ENCODE data around the gene OBSCN. TPM values are rescaled to one million over a fixed set of nuclear protein-coding genes. Genes with fewer than 3 reads are reported as not detected.

OBSCN gene
- total RNA-seq, 1 experiment from 2014 or later, result 29.1 TPM

DNA sequence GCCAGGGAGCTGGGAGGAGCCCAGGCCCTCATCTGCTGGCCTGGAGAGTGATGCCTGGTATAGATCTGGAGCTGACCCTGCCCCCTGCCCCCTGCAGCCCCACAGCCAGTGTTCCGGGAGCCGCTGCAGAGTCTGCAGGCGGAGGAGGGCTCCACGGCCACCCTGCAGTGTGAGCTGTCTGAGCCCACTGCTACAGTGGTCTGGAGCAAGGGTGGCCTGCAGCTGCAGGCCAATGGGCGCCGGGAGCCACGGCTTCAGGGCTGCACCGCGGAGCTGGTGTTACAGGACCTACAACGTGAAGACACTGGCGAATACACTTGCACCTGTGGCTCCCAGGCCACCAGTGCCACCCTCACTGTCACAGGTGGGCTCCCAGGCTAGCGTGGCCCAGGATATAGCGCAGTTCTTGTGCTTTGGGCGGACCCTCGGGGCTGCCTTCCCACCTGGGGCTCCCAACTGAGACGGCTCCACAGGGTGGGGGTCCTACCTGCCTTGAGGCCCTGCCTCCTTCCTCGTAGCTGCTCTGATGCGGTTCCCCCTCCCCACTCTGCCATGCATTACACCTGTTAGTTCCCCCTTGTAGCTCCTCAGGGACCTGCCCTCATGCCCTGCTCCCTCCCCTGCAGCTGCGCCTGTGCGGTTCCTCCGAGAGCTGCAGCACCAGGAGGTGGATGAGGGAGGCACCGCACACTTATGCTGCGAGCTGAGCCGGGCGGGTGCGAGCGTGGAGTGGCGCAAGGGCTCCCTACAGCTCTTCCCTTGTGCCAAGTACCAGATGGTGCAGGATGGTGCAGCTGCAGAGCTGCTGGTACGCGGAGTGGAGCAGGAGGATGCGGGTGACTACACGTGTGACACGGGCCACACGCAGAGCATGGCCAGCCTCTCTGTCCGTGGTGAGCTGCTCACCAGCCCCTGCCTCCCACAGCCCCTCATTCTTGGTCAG is 98.7 kb downstream of the OBSCN start:
- no peaks in the 10 kb centered on the region for H3K27me3 ChIP-seq (ENCODE audit: low read length)
- H3K27ac ChIP-seq (ENCODE audit: low read length), result no peak overlapping the region
- H3K9me3 ChIP-seq (ENCODE audit: low read length), result peaks cover 12% of the 10 kb centered on the region
- DNase-seq (no peak), ATAC-seq (no peak)
- H3K9ac ChIP-seq (ENCODE audit: low read length), result no peak overlapping the region
- no peak overlapping the region for H3K4me2 ChIP-seq (ENCODE audit: low read length)
- no peaks in the 10 kb centered on the region for H3K9me2 ChIP-seq (replicated peaks; ENCODE audit: low read length)
- no peaks in the 10 kb centered on the region for H3K79me2 ChIP-seq (ENCODE audit: low read length)
- no peaks in the 10 kb centered on the region for H3K4me1 ChIP-seq (ENCODE audit: insufficient read depth, low read length)
- intact Hi-C loops (cut with micrococcal nuclease), result no loop called here
- no TSS peak for BruUV-seq (replicated peaks)
- H2AFZ ChIP-seq (ENCODE audit: low read length), result no peak overlapping the region
- H3F3A ChIP-seq (ENCODE audit: low read length, unreplicated experiment), result no peaks in the 10 kb centered on the region
- no peaks in the 10 kb centered on the region for H3K36me3 ChIP-seq (ENCODE audit: low read depth, low read length)
- ChIA-PET POLR2A (ENCODE audit: unreplicated experiment) (no interaction called here), CTCF (no interaction called here)
- H4K20me1 ChIP-seq (ENCODE audit: low read length), result no peaks in the 10 kb centered on the region
- TF ChIP-seq, protein P1, sequence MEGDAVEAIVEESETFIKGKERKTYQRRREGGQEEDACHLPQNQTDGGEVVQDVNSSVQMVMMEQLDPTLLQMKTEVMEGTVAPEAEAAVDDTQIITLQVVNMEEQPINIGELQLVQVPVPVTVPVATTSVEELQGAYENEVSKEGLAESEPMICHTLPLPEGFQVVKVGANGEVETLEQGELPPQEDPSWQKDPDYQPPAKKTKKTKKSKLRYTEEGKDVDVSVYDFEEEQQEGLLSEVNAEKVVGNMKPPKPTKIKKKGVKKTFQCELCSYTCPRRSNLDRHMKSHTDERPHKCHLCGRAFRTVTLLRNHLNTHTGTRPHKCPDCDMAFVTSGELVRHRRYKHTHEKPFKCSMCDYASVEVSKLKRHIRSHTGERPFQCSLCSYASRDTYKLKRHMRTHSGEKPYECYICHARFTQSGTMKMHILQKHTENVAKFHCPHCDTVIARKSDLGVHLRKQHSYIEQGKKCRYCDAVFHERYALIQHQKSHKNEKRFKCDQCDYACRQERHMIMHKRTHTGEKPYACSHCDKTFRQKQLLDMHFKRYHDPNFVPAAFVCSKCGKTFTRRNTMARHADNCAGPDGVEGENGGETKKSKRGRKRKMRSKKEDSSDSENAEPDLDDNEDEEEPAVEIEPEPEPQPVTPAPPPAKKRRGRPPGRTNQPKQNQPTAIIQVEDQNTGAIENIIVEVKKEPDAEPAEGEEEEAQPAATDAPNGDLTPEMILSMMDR (conservative IDR thresholded peaks at IDR 0.05; ENCODE audit: low read depth, low read length), result no peak
- H3K4me3 ChIP-seq (ENCODE audit: low read length), result no peak overlapping the region

DNA sequence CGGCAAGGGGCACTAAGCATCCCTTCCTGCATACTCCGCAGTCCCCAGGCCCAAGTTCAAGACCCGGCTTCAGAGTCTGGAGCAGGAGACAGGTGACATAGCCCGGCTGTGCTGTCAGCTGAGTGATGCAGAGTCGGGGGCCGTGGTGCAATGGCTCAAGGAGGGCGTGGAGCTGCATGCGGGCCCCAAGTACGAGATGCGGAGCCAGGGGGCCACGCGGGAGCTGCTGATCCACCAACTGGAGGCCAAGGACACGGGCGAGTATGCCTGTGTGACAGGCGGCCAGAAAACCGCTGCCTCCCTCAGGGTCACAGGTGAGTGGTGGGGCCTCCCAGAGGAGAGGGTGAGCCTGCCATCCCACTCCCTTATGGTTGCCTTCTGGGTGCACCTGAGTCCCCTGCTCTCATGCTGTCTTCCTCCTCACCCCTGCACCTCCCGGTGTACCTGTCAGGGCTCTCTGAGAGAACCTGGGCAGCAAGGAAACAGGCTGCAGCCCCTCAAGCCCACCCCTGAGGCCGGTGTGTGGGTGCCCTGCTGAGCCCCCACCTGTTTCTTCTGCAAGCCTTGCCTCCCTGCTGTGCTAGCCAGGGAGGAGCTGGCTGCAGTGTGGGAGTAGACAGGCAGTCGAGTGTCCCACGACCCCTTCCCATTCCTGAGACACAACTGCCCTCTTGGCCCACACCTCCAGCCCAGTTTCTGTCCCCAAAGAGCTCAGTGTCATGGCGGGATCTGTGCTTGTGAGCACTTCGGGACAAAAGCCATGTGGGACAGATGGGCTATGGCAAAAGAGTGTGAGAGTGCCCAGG is 99.6 kb downstream of the OBSCN start:
- CTCF ChIA-PET, result no interaction called here
- Histone ChIP-seq H3K9ac (ENCODE audit: low read length) (no peak overlapping the region), H3K79me2 (ENCODE audit: low read length) (no peaks in the 10 kb centered on the region), H3K27me3 (ENCODE audit: low read length) (no peaks in the 10 kb centered on the region), H3K9me3 (ENCODE audit: low read length) (peaks cover 4% of the 10 kb centered on the region; the same call in 1 of the 2 replicates), H3K4me1 (ENCODE audit: insufficient read depth, low read length) (no peaks in the 10 kb centered on the region), H3F3A (ENCODE audit: low read length, unreplicated experiment) (no peaks in the 10 kb centered on the region), H3K9me2 (replicated peaks; ENCODE audit: low read length) (no peaks in the 10 kb centered on the region), H4K20me1 (ENCODE audit: low read length) (no peaks in the 10 kb centered on the region), H3K4me3 (ENCODE audit: low read length) (no peak overlapping the region), H3K4me2 (ENCODE audit: low read length) (no peak overlapping the region), H2AFZ (ENCODE audit: low read length) (no peak overlapping the region), H3K27ac (ENCODE audit: low read length) (no peak overlapping the region), H3K36me3 (ENCODE audit: low read depth, low read length) (no peaks in the 10 kb centered on the region)
- POLR2A ChIA-PET (ENCODE audit: unreplicated experiment), result interaction anchor here (0.5 kb wide), 1 partner anchor 13 kb away, joined by 3 read pairs; no protein-coding TSS in a partner anchor
- no peak for ATAC-seq
- intact Hi-C loops (cut with micrococcal nuclease), result no loop called here
- TF ChIP-seq, protein P1 (conservative IDR thresholded peaks at IDR 0.05; ENCODE audit: low read depth, low read length), result no peak
- TF ChIP-seq EZH2phosphoT487 (IDR thresholded peaks at IDR 0.05; ENCODE audit: borderline replicate concordance, low read length) (no peak), EZH2 (IDR thresholded peaks at IDR 0.05; ENCODE audit: low read length, unreplicated experiment) (no peak)
- DNase-seq, result no peak
- no TSS peak for BruUV-seq (replicated peaks)

All from PC-3 (cell line).